ENCODE measurements around the gene RRP36.
"Not testable (repeated sequence)": the region's sequence is repeated elsewhere in the genome, so short reads cannot be mapped to it uniquely, and the experiment has no call there.

GRCh38 chr6:43041475-43041874 is 20.1 kb downstream of the RRP36 start:
- not testable (repeated sequence) for TF ChIP-seq CTCF, POLR2A (IDR thresholded peaks at IDR 0.05)

Data from thyroid gland (tissue), 4 donors.